Measurements from ENCODE around the gene POLDIP2.

Gene POLDIP2

GRCh38 chr17:28335201-28335958 is 21.9 kb downstream of the POLDIP2 start, which contains the start of the genes IFT20 and TNFAIP1:
IFT20 (minus strand) TSS chr17:28335472; CDS start chr17:28331985, 3,487 bp downstream.
TNFAIP1 (plus strand) TSS chr17:28335761; CDS start chr17:28339522, 3,761 bp downstream.
- peak; percentile 98 for DNase-seq

GRCh38 chr17:28334666-28335200 is 22.6 kb downstream of the POLDIP2 start:
- no peak for DNase-seq

- DNase-seq = no peak
Measured at GRCh38 chr17:28334171-28334570, 23.2 kb downstream of the POLDIP2 start.

- no peak for DNase-seq
Measured at GRCh38 chr17:28333083-28333746, 24.1 kb downstream of the POLDIP2 start.

GRCh38 chr17:28331891-28332420 is 25.4 kb downstream of the POLDIP2 start:
- no peak for DNase-seq

- no peak for DNase-seq
Measured at GRCh38 chr17:28330671-28331070, 26.7 kb downstream of the POLDIP2 start.

- DNase-seq = no peak
Measured at GRCh38 chr17:28328325-28328724, 29.0 kb downstream of the POLDIP2 start.

GRCh38 chr17:28327709-28328108 is 29.6 kb downstream of the POLDIP2 start:
- DNase-seq = no peak

- peak; percentile 35 for DNase-seq
Measured at GRCh38 chr17:28327031-28327607, 30.2 kb downstream of the POLDIP2 start.

GRCh38 chr17:28326114-28326513 is 31.2 kb downstream of the POLDIP2 start:
- no peak for DNase-seq

GRCh38 chr17:28325211-28325610 is 32.1 kb downstream of the POLDIP2 start:
- DNase-seq = no peak

GRCh38 chr17:28324781-28325180 is 32.5 kb downstream of the POLDIP2 start:
- DNase-seq = no peak

- DNase-seq = no peak
Measured at GRCh38 chr17:28324267-28324745, 33.0 kb downstream of the POLDIP2 start.

GRCh38 chr17:28320215-28321061 is 36.9 kb downstream of the POLDIP2 start:
- no peak for DNase-seq

- DNase-seq = no peak
Measured at GRCh38 chr17:28319598-28319935, 37.8 kb downstream of the POLDIP2 start.

- DNase-seq = peak; percentile 98
Measured at GRCh38 chr17:28318759-28319597, 38.3 kb downstream of the POLDIP2 start, which contains the start of gene TMEM97. TMEM97 (plus strand) TSS chr17:28319200; CDS start chr17:28319240, 40 bp downstream.

- peak; percentile 17 for DNase-seq
Measured at GRCh38 chr17:28317966-28318758, 39.2 kb downstream of the POLDIP2 start.

GRCh38 chr17:28317099-28317965 is 40.0 kb downstream of the POLDIP2 start:
- no peak for DNase-seq
